Measurements from ENCODE around the gene NARF.

DNA sequence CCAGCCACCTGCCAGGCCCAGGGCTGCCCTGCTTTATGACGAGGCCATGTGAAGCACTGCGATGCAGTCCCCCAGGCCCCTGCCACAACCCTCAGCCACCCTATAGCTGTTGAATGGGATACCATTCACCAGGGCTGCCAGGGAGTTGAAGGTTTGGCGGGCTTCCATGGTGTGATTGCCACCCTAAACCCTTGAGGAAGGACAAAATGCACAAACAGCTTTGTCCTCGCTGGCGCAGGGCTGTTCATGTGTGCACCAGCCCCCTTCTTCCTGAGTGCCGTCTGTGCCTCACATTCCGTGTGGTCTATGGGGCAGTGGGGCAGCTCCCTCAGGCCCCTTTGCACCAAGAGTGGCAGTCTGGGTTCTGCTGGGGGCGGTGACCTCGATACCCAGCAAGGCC is 25.3 kb downstream of the NARF start:
- TF ChIP-seq, protein P1, sequence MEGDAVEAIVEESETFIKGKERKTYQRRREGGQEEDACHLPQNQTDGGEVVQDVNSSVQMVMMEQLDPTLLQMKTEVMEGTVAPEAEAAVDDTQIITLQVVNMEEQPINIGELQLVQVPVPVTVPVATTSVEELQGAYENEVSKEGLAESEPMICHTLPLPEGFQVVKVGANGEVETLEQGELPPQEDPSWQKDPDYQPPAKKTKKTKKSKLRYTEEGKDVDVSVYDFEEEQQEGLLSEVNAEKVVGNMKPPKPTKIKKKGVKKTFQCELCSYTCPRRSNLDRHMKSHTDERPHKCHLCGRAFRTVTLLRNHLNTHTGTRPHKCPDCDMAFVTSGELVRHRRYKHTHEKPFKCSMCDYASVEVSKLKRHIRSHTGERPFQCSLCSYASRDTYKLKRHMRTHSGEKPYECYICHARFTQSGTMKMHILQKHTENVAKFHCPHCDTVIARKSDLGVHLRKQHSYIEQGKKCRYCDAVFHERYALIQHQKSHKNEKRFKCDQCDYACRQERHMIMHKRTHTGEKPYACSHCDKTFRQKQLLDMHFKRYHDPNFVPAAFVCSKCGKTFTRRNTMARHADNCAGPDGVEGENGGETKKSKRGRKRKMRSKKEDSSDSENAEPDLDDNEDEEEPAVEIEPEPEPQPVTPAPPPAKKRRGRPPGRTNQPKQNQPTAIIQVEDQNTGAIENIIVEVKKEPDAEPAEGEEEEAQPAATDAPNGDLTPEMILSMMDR (IDR thresholded peaks at IDR 0.05) = no peak
- no peak for TF ChIP-seq POLR2A (IDR thresholded peaks at IDR 0.05)
